Activated CD4-positive, CD25-positive, alpha-beta regulatory T cell (primary cell): ENCODE results near the gene TCOF1.

Source experiments
- DNase-seq, 4 experiments: peaks; one replicate each; lab custom pipeline; 2025; lab: John Stamatoyannopoulos, UW

Gene TCOF1

DNA sequence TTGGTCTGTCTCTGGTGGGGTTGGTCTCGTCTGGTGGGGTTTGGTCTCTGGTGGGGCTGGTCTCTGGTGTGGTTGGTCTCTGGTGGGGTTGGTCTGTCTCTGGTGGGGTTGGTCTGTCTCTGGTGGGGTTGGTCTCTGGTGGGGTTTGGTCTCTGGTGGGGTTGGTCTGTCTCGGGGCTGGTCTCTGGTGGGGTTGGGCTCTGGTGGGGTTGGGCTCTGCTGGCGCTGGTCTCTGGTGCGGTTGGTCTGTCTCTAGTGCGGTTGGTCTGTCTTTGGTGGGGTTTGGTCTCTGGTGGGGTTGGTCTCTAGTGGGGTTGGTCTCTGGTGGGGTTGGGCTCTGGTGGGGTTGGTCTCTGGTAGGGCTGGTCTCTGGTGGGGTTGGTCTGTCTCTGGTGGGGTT is 71.5 kb downstream of the TCOF1 start:
- no peak for DNase-seq

DNA sequence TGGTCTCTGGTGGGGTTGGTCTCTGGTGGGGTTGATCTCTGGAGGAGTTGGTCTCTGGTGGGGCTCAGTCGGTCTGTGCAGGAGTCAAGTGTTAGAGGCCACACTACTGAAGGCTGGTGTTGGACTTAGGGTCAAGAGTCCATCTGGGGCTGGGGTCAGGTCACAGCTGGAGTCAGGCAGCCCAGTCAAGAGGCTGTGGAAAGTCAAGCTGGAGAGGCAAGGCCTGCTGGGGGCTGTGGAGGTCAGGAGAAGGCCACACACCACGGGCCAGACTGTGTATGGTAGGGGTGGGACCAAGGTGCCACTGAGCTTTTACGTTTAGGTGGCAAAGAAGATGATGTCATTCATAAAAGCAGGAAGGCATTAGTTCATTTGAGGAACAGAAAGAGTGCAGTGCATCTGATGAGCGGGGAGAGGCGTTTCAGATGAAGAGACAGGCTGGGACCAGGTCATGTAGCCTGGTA is 71.9 kb downstream of the TCOF1 start:
- DNase-seq, result no peak

- DNase-seq, result no peak
Measured at GRCh38 chr5:150431048-150431447, 73.6 kb downstream of the TCOF1 start.

GRCh38 chr5:150431574-150431973 is 74.1 kb downstream of the TCOF1 start:
- no peak for DNase-seq

DNA sequence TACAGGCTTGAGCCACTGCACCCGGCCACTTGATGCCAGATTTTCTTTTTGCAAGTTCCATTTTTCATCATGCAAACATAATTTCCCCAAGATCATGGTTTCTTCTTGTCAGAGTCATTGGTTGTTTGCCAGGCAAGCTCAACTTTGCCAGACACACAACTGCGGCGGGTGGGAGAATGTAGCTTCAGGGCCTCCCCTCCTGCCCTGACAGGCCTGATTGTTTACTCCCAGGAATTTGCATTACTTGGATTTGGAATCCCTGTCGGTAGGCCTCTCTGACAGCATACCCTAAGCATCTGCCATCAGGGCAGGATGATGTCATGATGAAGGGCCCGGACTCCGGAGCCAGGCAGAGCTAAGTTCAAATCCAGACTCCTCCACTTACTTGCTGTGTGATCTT is 77.0 kb downstream of the TCOF1 start:
- DNase-seq, result no peak

DNA sequence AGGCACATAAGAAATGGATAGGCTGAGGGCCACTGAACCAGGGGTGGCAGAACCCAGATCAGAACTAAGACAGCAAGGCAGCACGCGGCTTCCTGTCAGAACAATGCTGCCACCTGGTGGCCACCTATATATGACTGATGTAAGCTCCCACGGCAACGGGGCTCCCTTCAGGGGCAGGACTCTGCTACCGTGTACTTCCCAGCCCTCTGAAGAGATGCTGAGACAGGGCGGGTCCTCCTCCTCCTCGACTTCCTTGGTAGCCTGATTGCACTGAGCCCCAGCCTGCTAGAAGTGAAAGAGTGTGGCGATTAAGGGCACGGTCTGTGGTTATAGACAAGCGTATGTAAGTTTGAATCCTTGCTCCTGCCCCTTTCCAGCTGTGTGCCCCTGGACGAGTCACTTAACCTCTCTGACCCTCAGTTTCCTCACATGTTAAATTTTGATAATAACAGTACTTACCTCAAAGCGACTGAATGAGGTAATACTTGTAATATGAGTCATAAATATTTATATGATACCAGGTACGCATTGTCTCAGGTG is 78.7 kb downstream of the TCOF1 start:
- peak; percentile 78 to 87 (median 83) for DNase-seq

DNA sequence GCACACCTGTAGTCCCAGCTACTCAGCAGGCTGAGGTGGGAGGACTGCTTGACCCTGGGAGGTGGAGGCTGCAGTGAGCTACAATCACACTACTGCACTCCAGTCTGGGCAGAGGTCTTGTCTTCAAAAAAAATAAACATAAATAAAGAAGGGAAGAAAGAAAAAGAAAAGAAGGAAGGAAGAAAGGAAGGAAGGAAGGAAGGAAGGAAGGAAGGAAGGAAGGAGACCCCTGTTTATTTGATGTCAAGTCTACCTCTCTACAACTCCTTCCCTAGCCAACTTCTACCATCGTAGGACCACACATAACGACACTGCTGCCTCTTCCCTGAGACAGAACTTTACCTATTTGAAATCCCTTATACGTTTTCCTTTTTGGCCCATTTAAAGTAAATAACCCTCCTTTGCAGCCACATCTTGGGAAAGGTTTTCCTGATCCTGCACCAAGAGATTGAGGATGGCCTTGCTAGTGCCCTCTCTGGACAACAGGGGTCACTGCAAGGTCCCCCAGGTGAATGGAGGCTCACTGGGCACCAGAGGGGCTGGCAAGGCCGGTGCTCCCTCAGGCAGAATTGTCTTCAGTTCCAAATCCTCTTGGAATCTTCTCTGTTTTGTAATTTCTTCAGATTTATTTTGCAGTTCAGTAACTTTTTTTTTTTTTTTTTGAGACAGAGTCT is 81.5 kb downstream of the TCOF1 start:
- DNase-seq, result no peak

- no peak for DNase-seq
Measured at GRCh38 chr5:150440948-150441812, 83.7 kb downstream of the TCOF1 start.

DNA sequence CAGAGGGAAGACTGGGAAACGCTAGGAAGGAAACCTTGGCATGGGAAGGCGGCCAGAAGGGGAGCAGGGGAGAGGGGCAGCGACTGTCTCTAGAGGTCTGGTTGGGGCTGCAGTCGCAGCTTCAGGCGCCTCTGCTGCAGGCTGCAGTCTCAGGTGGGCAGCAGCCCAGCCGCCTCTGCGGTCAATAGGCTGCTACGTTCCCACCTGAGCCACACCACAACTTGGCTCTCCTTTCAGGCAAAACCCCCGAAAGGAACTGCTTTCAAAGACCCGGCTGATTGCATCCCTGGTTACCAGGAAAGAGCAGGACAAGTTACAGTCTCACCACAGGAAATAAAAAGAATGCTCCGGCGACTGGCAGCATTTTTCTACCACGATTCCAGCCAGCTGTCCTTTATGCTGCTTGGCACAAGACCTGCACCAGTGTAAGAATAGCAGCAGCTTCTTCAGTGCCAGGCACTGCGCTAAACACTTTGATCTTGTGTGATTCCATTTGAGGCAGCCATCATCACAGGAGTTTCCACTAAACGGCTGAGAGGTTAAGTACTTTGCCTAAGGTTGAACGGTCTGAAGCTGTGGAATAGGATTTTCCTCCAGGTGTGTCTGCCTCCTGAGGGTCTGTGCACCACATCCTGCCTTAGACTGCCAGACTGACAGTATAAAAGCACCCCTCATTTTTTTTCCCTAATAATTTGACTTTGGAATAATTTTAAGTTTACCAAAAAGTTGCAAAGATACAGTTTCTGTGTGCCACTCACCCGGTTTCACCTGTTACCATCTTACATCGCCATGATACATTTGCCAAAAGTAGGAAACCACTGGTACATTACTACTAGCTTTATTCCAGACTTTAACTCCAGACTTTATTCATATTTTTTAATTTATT is 84.6 kb downstream of the TCOF1 start:
- no peak for DNase-seq

DNA sequence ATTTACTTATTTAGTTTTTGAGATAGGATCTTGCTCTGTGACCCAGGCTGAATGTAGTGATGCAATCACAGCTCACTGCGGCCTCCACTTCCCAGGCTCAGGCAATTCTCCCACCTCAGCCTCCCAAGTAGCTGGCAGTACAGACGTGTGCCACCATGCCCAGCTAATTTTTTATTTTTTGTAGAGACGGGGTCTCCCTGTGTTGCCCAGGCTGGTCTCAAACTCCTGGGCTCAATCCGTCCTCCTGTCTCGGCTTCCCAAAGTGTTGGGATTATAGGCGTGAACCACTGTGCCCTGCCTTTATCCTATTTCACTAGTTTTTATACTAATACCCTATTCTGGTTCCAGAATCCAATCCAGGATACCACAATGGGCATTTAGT is 85.2 kb downstream of the TCOF1 start:
- DNase-seq, result no peak

- no peak for DNase-seq
Measured at GRCh38 chr5:150443242-150444075, 86.0 kb downstream of the TCOF1 start.

GRCh38 chr5:150444770-150445169 is 87.3 kb downstream of the TCOF1 start:
- DNase-seq, result no peak

GRCh38 chr5:150446088-150446487 is 88.6 kb downstream of the TCOF1 start:
- no peak for DNase-seq

- no peak for DNase-seq
Measured at GRCh38 chr5:150446583-150446982, 89.1 kb downstream of the TCOF1 start.

- DNase-seq, result no peak
Measured at GRCh38 chr5:150447188-150447587, 89.7 kb downstream of the TCOF1 start.

GRCh38 chr5:150448334-150448733 is 90.8 kb downstream of the TCOF1 start:
- DNase-seq, result no peak

DNA sequence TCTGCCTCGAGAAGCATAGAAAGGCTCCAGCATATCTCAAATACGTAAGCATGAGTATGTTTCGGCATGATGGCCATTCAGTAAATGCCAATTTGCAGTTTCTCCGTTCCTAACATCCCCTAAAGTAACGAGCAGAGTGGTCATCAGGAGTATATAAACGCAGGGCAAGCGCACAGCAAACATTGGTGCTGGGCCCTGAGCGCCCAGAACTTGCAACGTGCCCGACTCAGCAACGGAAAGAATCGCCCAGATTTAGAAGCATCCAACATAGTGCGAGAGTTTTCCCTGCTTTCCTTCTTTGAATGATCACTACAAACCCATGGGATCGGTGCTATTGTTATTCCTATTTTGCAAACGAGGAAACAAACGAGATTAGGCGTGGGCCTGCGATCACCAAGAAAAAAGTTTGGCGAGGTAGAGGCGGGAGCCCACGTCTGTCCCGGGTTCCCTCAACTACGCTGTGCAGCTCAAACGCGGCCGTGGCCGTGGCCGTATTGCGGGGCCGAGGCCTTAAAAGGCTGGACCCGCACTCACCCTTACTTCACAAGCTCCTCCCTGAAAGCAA is 91.5 kb downstream of the TCOF1 start:
- DNase-seq, result no peak
